HFF-Myc (cell line): Measurements from ENCODE around the gene DCAF6.

ENCODE experiments used
- DNase-seq: peaks from one replicate; pipeline ENCODE4 v3.0.0-alpha.2; 2011; ENCODE audit warnings: low read depth; ENCODE audit errors: extremely low read depth
- H3K4me3 ChIP-seq: replicated peaks from 2 replicates; pipeline ENCODE4 v1.5.1; 2011; ENCODE audit warnings: low read depth, mild to moderate bottlenecking, control low read depth, low read length
- CTCF ChIP-seq: IDR thresholded peaks from 2 replicates; pipeline ENCODE4 v1.5.1; 2012; ENCODE audit warnings: mild to moderate bottlenecking, low read depth, low read length, control low read depth; ENCODE audit errors: missing control alignments

DCAF6 gene

GRCh38 chr1:167912294-167912693 lies 24.2 kb upstream of the DCAF6 start:
- no peak for TF ChIP-seq CTCF
- H3K4me3 ChIP-seq: no peak overlapping the region
- DNase-seq: no peak

GRCh38 chr1:167913895-167914496 lies 22.5 kb upstream of the DCAF6 start, which contains the start of gene ADCY10:
Gene ADCY10 (minus strand): TSS chr1:167914134. CDS start chr1:167905140, 8,994 bp downstream.
- no peak for DNase-seq
- TF ChIP-seq CTCF: no peak
- no peak within 1 kb of the TSS for H3K4me3 ChIP-seq

- no peak overlapping the region for H3K4me3 ChIP-seq
- DNase-seq: no peak
- no peak for TF ChIP-seq CTCF
These were observed 20.9 kb upstream of the DCAF6 start for GRCh38 chr1:167915569-167915968.

GRCh38 chr1:167916766-167917511 lies 19.5 kb upstream of the DCAF6 start:
- no peak for TF ChIP-seq CTCF
- DNase-seq: no peak
- no peak overlapping the region for H3K4me3 ChIP-seq

- TF ChIP-seq CTCF: no peak
- no peak for DNase-seq
- H3K4me3 ChIP-seq: no peak overlapping the region
These were observed 14.5 kb upstream of the DCAF6 start for GRCh38 chr1:167922023-167922422.

- DNase-seq: no peak
- no peak overlapping the region for H3K4me3 ChIP-seq
- TF ChIP-seq CTCF: no peak
These were observed 13.8 kb upstream of the DCAF6 start for GRCh38 chr1:167922611-167923074.
